ENCODE measurements around the gene MRO.

DNA sequence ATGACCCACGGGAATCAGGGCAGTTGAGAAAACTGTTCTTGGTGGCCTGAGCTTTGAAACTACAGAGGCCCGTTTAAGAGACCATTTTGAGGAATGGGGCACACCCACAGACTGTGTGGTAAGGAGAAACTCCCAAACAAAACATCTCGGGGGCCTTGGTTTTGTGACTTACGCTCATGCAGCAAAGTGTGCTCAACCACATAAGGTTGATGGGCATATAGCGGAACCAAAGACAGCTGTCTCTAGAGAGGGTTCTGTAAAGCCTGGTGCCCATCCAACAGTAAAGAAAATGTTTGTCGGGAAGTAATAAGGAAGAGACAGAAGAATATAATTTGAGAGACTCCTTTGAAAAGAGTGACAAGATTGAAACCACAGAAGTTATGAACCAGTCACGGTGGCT is 5.4 kb downstream of the MRO start:
- TF ChIP-seq, protein P1, sequence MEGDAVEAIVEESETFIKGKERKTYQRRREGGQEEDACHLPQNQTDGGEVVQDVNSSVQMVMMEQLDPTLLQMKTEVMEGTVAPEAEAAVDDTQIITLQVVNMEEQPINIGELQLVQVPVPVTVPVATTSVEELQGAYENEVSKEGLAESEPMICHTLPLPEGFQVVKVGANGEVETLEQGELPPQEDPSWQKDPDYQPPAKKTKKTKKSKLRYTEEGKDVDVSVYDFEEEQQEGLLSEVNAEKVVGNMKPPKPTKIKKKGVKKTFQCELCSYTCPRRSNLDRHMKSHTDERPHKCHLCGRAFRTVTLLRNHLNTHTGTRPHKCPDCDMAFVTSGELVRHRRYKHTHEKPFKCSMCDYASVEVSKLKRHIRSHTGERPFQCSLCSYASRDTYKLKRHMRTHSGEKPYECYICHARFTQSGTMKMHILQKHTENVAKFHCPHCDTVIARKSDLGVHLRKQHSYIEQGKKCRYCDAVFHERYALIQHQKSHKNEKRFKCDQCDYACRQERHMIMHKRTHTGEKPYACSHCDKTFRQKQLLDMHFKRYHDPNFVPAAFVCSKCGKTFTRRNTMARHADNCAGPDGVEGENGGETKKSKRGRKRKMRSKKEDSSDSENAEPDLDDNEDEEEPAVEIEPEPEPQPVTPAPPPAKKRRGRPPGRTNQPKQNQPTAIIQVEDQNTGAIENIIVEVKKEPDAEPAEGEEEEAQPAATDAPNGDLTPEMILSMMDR (IDR thresholded peaks at IDR 0.05) = no peak
- no peak for TF ChIP-seq POLR2A (IDR thresholded peaks at IDR 0.05)
